ENCODE data around the gene IGF2BP2.
"Not testable (repeated sequence)": the region's sequence is repeated elsewhere in the genome, so short reads cannot be mapped to it uniquely, and the experiment has no call there.

The IGF2BP2 gene

GRCh38 chr3:185825006-185825638 lies at the start of gene IGF2BP2:
Gene IGF2BP2, minus strand, starts transcription at chr3:185825042. Its CDS starts 82 bp downstream, at chr3:185824960.
- peak; percentile 50 to 57 for DNase-seq

GRCh38 chr3:185874119-185874518 lies 49.3 kb upstream of the IGF2BP2 start:
- no peak for DNase-seq

- DNase-seq = no peak
Observed at GRCh38 chr3:185867650-185868049, 42.8 kb upstream of the IGF2BP2 start.

GRCh38 chr3:185866995-185867394 lies 42.2 kb upstream of the IGF2BP2 start:
- DNase-seq = no peak

GRCh38 chr3:185866555-185866954 lies 41.7 kb upstream of the IGF2BP2 start:
- no peak for DNase-seq

GRCh38 chr3:185865247-185865646 lies 40.4 kb upstream of the IGF2BP2 start:
- DNase-seq = no peak

- DNase-seq = no peak
Observed at GRCh38 chr3:185864767-185865166, 39.9 kb upstream of the IGF2BP2 start.

- DNase-seq = no peak
Observed at GRCh38 chr3:185862920-185863319, 38.1 kb upstream of the IGF2BP2 start.

- DNase-seq = no peak
Observed at GRCh38 chr3:185859294-185859972, 34.6 kb upstream of the IGF2BP2 start.

- DNase-seq = no peak
Observed at GRCh38 chr3:185858502-185859225, 33.8 kb upstream of the IGF2BP2 start.

GRCh38 chr3:185857208-185857607 lies 32.4 kb upstream of the IGF2BP2 start:
- no peak for DNase-seq

- no peak for DNase-seq
Observed at GRCh38 chr3:185856652-185857051, 31.8 kb upstream of the IGF2BP2 start.

- DNase-seq = not testable (repeated sequence)
Observed at GRCh38 chr3:185853771-185854170, 28.9 kb upstream of the IGF2BP2 start.

GRCh38 chr3:185852635-185853034 lies 27.8 kb upstream of the IGF2BP2 start:
- no peak for DNase-seq

- no peak for DNase-seq
Observed at GRCh38 chr3:185851959-185852358, 27.1 kb upstream of the IGF2BP2 start.

GRCh38 chr3:185851046-185851445 lies 26.2 kb upstream of the IGF2BP2 start:
- DNase-seq = no peak

GRCh38 chr3:185847506-185847905 lies 22.7 kb upstream of the IGF2BP2 start:
- no peak for DNase-seq

- DNase-seq = no peak
Observed at GRCh38 chr3:185846037-185846436, 21.2 kb upstream of the IGF2BP2 start.

GRCh38 chr3:185844051-185844450 lies 19.2 kb upstream of the IGF2BP2 start:
- DNase-seq = no peak

GRCh38 chr3:185843635-185844034 lies 18.8 kb upstream of the IGF2BP2 start:
- no peak for DNase-seq

GRCh38 chr3:185843126-185843525 lies 18.3 kb upstream of the IGF2BP2 start:
- no peak for DNase-seq

GRCh38 chr3:185842241-185842640 lies 17.4 kb upstream of the IGF2BP2 start:
- DNase-seq = no peak

- DNase-seq = not testable (repeated sequence)
Observed at GRCh38 chr3:185838417-185838989, 13.7 kb upstream of the IGF2BP2 start.

- no peak for DNase-seq
Observed at GRCh38 chr3:185837414-185837813, 12.6 kb upstream of the IGF2BP2 start.
